ENCODE results near the gene TMEM116.

The TMEM116 gene

GRCh38 chr12:112022241-112023016 lies 9.5 kb upstream of the TMEM116 start:
- H3K4me3 ChIP-seq (ENCODE audit: low read depth, low read length) = no peak overlapping the region
- no peaks in the 10 kb centered on the region for H3K4me1 ChIP-seq (ENCODE audit: control insufficient read depth, insufficient read depth, low read length)
- POLR2A ChIA-PET = interaction anchor here (0.6 to 3.7 kb wide), 3 partner anchors 9 to 378 kb away, joined by 4 to 19 read pairs (median 4); partner anchors contain the start of genes ERP29 and TMEM116
- H3K9me3 ChIP-seq (ENCODE audit: control insufficient read depth, insufficient read depth, low read depth, low read length) = no peaks in the 10 kb centered on the region
- TF ChIP-seq ZNF629 (tag by site-specific recombination; IDR thresholded peaks at IDR 0.05) (no peak), ZNF510 (tag by site-specific recombination; IDR thresholded peaks at IDR 0.05; ENCODE audit: insufficient replicate concordance) (no peak), ZNF350 (tag by site-specific recombination; IDR thresholded peaks at IDR 0.05) (no peak), ZSCAN18 (tag by site-specific recombination; IDR thresholded peaks at IDR 0.05) (no peak), KLF10 (tag by site-specific recombination; IDR thresholded peaks at IDR 0.05) (no peak), MZF1 (tag by site-specific recombination; IDR thresholded peaks at IDR 0.05; ENCODE audit: borderline replicate concordance) (no peak), MEIS1 (CRISPR knock-in tag; IDR thresholded peaks at IDR 0.05; ENCODE audit: borderline replicate concordance) (no peak), ZNF561 (tag by site-specific recombination; IDR thresholded peaks at IDR 0.05; ENCODE audit: borderline replicate concordance) (no peak), ZNF157 (tag by site-specific recombination; IDR thresholded peaks at IDR 0.05) (no peak), ZBTB8A (tag by site-specific recombination; IDR thresholded peaks at IDR 0.05) (no peak), ZNF133 (tag by site-specific recombination; IDR thresholded peaks at IDR 0.05) (no peak), ZFP37 (tag by site-specific recombination; IDR thresholded peaks at IDR 0.05) (no peak), ZSCAN23 (tag by site-specific recombination; IDR thresholded peaks at IDR 0.05) (no peak), FEZF1 (tag by site-specific recombination; IDR thresholded peaks at IDR 0.05) (no peak), ZEB2 (tag by site-specific recombination; IDR thresholded peaks at IDR 0.05) (no peak), ZNF48 (tag by site-specific recombination; IDR thresholded peaks at IDR 0.05) (no peak), ZNF610 (tag by site-specific recombination; IDR thresholded peaks at IDR 0.05; ENCODE audit: borderline replicate concordance) (no peak)
- H3K27ac ChIP-seq (ENCODE audit: extremely low read depth, low read depth, low read length) = no peak overlapping the region
- H3K36me3 ChIP-seq (ENCODE audit: control insufficient read depth in 2 of 2, insufficient read depth in 1 of 2, low read length in 2 of 2) = peaks cover 20 to 67% of the 10 kb centered on the region in 2 experiments
- CTCF ChIA-PET = interaction anchor here (0.7 to 1.3 kb wide), 2 partner anchors 8 to 200 kb away, joined by 3 read pairs; no protein-coding TSS in a partner anchor

GRCh38 chr12:112020947-112021457 lies 8.0 kb upstream of the TMEM116 start:
- POLR2A ChIA-PET = interaction anchor here (0.6 to 2.0 kb wide), 6 partner anchors 8 to 104 kb away, joined by 3 to 13 read pairs (median 4); partner anchors contain the start of genes ERP29, TMEM116 and TRAFD1
- CTCF ChIA-PET = interaction anchor here (1.2 to 1.6 kb wide), 2 partner anchors 13 to 76 kb away, joined by 3 to 8 read pairs; no protein-coding TSS in a partner anchor
- peaks cover 20 to 76% of the 10 kb centered on the region in 2 experiments for H3K36me3 ChIP-seq (ENCODE audit: control insufficient read depth in 2 of 2, insufficient read depth in 1 of 2, low read length in 2 of 2)

More at GRCh38 chr12:112020947-112021457, 8.0 kb upstream of the TMEM116 start:
- TF ChIP-seq ZBTB21 (tag by site-specific recombination; IDR thresholded peaks at IDR 0.05) = no peak
- no peak for TF ChIP-seq ZBTB44 (tag by site-specific recombination; IDR thresholded peaks at IDR 0.05)
- H3K9me3 ChIP-seq (ENCODE audit: control insufficient read depth, insufficient read depth, low read depth, low read length) = no peaks in the 10 kb centered on the region
- no peaks in the 10 kb centered on the region for H3K4me1 ChIP-seq (ENCODE audit: control insufficient read depth, insufficient read depth, low read length)
- H3K4me3 ChIP-seq (ENCODE audit: low read depth, low read length) = no peak overlapping the region
- no peak overlapping the region for H3K27ac ChIP-seq (ENCODE audit: extremely low read depth, low read depth, low read length)

All from HEK293 (cell line).